Measurements from ENCODE around the gene NKAIN1. TPM values are rescaled to one million over a fixed set of nuclear protein-coding genes. Genes with fewer than 3 reads are reported as not detected.

Gene NKAIN1
- total RNA-seq, result 0.06 TPM in 1 of 2 replicates, not detected in the other

DNA sequence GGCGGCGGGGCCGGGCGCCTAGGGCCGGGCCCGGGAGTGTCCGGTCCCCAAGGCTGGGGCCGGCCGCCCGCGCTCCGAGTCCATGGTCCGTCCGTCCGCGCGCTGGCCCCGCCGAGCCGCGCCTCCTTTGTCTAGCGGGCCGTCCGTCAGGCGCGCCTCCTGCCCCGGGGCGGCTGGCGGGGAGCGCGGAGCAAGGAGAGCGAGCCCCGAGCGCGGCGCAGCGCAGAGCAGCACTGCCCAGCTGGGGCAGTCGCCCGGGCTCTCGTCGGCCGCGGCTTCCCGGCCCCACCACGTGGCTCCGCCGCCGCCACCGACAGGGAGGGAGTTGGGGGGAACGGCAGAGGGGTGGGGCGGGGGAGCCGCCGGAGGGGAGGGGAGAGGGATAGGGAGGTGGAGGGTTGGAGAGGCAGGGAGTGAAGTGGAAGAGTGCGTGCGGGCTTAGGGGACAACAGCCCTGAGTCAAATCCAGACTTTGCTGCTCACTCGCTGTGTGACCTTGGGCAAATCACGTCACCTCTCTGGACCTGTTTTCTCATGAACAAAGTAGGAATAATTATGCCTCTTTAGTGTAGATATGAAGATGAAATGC, at the start of gene NKAIN1:
Gene NKAIN1 (minus strand): TSS at position 235 of the 589 bp plus-strand sequence. CDS start 340 bp downstream, outside the sequence.

Other genes starting within 250 kb of the NKAIN1 start
- gene PUM1, start 174.2 kb downstream of the NKAIN1 start, total RNA-seq, result 38.4 and 162 TPM in 2 replicates
- gene SNRNP40, start 56.9 kb upstream of the NKAIN1 start, total RNA-seq, result 107 and 138 TPM in 2 replicates
- gene ZCCHC17, start 57.1 kb upstream of the NKAIN1 start, total RNA-seq, result 26.1 and 30.9 TPM in 2 replicates
- gene FABP3, start 133.2 kb upstream of the NKAIN1 start, total RNA-seq, result 0.57 and 5.5 TPM in 2 replicates
- 1.6 and 11.8 TPM in 2 replicates for gene SERINC2, start 173.3 kb upstream of the NKAIN1 start, total RNA-seq

All from bladder microvascular endothelial cell (primary cell).